Activated naive CD4-positive, alpha-beta T cell treated with Interleukin-2 at 50 U/mL for 16 hours (primary cell): ENCODE data around the gene SYNDIG1L.
A peak's percentile ranks its signal among the peaks of the same experiment; 100 is the strongest.
"Not testable (repeated sequence)": the region's sequence is repeated elsewhere in the genome, so short reads cannot be mapped to it uniquely, and the experiment has no call there.

ENCODE experiments used
- DNase-seq: peaks from one replicate; pipeline ENCODE4 v3.0.0-alpha.2; 2020

SYNDIG1L gene

DNA sequence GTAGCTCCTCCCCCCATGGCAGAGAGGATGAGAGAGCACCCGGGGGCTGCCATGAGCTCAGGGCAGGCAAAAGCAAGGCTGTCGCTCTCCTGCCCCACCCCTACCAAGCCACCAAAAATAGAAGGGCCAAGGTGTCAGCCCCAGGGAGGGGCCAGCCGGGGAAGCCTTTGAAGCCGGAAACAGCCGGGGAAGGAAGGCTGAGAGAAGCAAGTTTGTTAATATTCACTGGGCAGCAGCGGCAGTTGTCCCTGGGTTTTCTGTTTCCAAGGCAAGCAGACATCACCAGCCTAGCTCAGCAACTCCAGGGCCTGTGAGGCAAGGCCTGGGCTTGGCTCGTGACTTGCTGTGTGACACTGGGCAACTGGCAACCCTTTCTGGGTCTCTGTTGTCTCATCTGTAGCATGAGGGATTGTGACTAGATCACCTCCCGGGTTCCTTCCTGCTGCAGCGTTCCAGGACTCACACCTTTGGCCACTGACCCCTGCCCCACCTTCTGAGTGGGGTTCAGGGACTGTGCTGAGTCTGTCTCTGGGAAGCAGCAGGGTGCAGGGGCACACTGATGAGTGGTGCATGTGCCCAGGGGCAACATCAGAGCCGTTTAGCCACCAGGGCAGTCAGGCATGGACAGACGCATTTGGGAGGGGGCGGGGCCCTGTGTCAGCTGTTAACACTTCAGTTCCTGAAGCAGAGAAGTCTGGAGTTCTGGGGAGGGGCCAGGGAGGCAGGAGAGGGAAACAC lies 24.3 kb downstream of the SYNDIG1L start:
- peak; percentile 64 for DNase-seq

DNA sequence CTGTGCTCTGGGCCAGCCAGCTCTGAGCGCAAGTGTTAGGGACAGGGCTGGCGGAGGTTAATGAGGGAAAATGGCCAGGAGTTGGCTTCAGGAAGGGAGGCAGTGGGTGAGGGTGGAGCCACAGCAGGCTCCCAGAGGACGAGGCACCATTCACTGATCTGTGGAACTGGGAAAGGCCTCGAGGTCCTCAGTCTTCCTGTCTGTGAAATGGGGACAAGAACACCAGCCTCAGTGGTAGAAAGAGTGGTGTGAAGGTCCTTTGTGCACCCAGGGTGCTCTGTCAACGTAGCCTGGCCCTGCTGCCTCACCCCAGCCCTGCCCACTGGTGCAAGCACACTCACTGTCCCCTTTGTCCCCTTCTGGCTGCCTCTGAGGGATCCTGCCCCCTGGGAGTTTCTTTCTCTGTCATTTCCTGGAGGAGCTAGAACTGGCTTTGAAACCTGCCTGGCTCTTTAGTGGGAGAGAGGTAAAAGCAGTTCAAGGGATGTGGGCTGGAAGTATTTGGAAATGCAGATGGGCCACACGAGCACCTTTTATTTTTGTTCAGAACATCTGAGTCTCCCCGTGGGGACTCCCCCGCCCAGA lies 25.0 kb downstream of the SYNDIG1L start:
- no peak for DNase-seq

DNA sequence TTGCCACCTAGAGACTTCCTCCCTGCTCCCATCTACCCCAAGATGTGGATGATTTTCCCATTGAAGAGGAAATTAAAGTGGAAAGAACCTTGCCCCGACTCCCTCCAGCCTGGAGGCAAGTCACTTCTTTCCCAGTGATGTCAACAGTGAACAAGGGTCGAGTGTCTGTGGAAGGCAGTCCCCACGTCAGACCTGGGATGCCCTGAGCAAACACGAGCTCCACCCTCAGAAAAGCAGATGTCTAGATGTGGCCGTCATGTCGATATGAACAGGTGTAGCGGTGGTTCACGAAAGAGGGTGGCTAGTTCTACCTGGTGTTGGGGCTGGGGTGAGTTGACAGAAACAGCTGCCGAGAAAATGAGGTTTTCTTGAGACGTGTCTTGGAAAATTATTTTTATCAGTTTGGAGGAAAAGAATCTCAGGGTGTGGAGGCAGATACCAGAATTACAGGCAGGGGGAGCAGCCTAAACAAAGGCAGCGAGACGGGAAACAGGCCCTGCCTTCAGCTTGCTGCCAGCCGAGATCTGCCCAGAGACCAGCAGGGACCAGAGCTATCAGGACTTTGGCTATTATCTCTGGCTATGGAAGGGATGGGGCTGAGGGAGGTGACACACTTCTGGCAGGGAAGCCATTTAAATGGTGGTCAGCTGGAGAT lies 25.9 kb downstream of the SYNDIG1L start:
- no peak for DNase-seq

DNA sequence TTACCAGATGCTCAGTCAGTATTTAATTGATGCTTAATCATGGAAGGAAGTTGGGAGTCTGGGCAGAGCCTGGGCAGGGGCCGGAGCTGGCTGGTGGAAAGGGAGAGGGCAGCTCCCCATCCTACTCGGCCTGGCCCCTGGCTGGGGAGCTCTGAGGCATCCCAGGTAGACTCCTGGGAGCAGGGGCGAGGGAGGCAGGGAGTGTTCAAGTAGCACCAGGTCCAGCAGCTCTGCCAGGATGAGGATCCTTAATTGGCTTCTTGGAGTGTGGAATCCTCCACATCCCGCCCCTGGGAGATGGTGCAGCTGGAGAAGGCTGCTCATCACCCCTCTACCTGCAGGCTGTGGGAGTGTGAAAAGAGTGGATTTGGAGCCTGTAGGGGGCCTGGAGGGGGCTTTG lies 30.9 kb downstream of the SYNDIG1L start:
- no peak for DNase-seq

DNA sequence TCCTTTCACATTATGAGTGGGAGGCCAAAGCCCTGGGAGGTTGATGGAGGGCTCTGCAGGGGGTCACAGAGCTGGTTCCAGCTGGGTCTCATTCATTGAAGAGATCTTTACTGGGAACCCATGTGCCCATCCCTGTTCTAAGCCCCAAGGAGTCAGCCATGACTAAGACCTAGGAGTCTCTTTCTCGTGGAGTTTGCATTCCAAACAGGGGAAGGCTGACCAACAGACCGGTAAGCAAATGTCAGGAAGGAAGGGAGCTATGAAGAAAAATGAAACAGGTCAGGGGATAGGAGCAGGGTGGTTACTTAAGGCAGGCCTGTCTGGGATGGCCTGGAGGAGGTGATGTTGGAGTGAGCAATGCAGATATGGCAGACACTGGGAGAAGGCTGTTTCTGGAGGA lies 31.5 kb downstream of the SYNDIG1L start:
- DNase-seq: no peak

DNA sequence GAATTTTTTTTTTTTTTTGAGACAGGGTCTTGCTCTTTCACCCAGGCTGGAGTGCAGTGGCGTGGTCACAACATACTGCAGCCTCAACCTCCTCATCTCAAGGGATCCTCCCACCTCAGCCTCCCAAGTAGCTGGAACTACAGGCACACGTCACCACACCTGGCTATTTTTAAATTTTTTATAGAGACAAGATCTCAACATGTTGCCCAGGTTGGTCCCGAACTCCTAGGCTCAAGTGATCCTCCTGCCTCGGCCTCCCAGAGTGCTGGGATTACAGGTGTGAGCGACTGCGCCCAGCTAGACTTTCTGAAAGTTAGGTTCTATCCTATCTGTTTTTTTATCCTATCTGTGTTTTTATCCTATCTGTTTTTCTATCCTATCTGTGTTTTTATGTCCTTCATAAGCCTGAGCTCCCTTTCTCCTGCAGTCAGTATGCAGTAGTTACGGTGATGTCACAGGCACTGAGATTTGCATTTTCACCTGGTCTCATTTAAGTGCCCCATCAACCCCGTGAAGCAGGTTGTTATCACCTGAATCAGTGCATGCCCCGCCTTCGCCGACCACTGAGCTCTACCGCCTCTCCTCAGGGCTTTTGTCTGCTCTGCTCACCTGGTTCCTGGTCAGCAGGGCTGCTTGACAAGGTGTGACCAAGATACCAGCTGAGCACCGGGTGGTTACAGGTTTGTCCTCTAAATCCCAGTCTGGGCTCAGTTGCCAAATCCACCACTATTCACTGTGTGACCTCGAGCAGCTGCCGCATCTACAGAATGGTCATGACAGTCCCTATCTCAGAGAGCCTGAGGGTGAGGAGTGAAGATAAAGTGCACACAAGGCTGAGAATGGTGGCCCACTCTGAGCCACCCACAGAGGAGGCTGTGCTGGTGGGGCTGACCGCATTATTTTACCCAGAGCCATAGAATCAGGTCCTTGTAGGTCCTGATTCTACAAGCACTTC lies 33.1 kb downstream of the SYNDIG1L start:
- no peak for DNase-seq

DNA sequence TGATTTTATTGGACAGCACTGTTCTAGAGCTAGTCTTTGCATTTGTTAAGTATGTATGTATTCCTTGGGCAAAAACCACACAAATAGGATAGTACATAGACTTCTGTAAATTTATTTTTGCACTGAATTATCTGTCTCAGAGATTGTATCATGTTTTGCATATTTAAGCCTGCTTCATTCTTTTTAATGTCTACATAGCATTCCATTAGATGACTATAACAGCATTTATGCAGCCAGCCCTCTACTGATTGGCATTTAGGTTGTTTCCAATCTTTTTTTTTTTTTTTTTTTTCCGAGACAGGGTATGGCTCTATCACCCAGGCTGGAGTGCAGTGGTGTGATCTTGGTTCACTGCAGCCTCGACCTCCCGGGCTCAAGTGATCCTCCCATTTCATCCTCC lies 34.5 kb downstream of the SYNDIG1L start:
- DNase-seq: no peak

DNA sequence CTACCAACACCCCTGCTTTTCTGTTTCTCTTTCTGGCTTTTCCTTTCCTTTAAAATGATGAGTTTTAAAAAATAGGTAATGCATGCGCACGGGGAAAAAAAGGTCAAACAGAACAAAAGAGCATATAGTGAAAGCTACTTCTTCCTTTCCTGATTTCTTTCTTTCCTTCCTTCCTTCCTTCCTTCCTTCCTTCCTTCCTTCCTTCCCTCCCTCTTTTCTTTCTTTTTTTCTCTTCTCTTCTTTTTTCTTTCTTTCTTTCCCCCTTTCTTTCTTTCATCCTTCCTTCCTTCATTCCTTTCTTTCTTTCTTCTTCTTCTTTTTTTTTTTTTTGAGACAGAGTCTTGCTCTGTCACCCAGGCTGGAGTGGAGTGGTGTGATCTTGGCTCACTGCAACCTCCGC lies 35.5 kb downstream of the SYNDIG1L start:
- not testable (repeated sequence) for DNase-seq

DNA sequence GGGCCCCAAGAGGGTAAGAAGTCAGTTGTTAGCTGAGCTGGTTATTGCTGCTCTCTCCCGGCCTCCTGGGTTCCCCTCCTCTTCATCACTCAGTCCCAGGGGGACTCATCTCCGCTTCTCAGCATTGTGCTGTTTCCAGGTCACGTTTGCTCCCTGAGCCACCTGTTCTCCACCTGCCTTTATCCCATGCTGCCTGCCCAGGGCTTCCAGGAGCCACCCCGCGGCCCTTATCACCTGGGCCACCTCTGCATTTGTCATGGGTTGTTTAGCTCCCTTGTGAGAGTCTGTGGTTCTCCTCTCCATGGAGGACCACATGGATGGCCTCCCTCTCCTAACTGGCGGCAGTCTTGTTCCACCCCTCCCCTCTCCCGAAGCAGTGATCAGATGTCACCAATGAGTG lies 36.0 kb downstream of the SYNDIG1L start:
- DNase-seq: no peak

DNA sequence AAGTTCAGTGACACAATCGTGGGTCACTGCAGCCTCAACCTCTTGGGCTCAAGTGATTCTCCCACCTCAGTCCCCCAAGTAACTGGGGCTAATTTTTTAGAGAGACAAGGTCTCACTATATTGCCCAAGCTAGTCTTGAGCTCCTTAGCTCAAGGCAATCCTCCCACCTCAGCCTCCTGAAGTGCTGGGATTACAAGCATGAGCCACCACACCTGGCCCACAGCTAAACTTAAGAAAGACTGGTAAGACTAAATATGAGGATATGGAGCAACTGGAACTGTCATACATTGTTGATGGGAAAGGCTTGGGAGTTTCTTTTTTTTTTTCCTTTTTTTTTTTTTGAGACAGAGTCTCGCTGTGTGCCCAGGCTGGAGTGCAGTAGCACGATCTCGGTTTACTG lies 43.8 kb downstream of the SYNDIG1L start:
- DNase-seq: no peak

DNA sequence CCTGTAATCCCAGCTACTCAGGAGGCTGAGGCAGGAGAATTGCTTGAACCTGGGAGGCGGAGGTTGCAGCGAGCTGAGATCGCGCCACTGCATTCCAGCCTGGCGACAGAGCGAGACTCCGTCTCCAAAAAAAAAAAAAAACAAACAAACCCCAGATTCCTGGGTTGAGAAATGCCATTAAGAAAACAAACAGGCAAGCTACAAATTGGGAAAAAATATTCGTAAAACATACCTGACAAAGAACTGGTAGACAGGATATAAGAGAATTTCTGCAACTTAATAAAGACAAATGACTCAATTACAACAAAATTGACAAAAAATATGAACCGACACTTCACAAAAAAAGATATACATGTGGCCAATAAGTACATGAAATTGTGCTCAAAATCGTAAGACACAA lies 44.4 kb downstream of the SYNDIG1L start:
- not testable (repeated sequence) for DNase-seq

DNA sequence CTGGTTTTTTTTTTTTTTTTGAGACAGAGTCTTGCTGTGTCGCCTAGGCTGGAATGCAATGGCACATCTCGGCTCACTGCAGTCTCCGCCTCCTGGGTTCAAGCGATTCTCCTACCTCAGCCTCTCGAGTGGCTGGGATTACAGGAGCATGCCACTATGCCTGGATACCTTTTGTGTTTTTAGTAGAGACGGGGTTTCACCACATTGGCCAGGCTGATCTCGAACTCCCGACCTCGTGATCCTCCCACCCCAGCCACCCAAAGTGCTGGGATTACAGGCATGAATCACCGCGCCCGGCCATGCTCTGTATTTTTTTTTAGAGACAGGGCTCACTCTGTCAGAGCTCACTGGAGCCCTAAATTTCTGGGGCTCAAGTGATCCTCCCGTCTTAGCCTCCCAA lies 45.2 kb downstream of the SYNDIG1L start:
- no peak for DNase-seq

DNA sequence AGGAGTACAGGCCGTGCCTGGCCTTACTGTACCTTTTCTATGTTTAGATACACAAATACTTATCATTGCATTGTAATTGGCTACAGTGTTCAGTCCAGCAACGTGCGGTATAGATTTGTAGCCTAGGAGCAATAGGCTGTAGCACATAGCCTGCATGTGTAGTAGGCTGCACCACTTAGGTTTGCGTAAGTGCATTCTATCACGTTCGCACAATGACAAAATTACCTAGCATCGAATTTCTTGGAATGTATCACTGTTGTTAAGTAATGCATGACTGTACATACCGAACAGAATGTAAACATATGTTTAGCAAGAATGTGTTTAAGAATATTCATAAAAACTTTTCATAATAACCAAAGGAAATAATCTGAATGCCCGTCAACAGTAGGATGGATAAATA lies 45.8 kb downstream of the SYNDIG1L start:
- no peak for DNase-seq

DNA sequence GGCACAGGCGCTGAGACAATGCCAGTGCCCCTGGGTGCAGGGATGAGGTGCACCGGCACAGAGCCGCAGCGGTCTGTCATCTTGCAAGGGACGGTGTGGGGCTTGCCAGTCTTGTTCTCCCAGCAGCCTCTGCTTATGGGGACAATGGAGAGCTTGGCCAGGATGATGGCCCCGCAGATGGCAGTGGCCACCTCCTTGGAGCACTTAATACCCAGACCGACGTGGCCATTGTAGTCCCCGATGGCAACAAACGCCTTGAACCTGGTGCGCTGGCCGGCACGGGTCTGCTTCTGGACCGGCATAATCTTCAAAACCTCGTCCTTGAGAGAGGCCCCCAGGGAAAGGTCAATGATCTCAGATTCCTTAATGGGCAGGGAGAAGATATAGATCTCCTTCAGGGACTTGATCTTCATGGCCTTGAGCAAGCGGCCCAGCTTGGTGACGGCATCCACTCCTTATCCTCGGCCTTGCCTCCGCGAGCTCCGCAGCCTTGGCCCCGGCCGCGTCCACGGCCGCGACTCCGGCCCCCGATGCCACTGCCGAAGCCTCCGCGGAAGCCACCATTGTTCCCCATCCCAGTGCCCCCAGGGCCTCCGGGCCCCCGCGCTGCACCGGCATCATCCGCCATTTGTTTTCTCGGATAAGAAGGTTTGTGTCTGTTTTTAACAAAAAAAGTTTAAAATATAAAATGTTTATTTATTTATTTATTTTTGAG lies 47.9 kb downstream of the SYNDIG1L start:
- DNase-seq: no peak

DNA sequence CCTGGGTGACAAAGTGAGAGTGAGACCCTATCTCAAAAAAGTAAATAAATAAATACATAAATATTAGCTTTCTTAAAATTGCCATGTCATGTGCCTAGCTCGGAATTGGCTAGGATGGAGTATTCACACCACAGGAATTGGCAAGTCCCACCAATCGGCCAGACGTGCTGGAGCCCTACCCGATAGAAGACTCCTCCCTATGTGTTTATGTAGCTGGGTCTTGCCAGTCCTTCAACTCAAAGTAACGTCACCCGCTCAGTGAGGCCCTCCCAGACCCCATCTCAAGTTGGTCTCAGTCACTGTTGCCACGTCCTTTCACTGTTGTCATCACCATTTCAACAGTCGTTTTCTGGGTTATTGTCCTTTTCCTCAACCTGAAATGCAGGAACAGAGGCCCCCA lies 57.6 kb downstream of the SYNDIG1L start:
- DNase-seq: no peak

DNA sequence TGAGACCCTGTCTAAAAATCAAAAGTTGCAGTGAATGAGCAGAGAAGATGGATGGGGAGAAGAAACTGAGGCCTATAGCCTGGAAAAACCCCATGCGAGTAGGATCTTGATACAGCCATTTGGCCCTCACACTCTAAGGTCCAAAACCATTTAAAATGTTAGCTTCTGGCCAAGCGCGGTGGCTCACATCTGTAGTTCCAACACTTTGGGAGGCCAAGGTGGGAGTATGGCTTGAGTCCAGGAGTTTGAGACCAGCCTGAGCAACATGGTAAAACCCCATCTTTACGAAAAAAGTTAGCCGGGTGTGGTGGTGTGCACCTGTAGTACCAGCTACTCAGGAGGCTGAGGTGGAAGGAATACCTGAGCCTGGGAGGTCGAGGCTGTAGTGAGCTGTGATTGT lies 58.0 kb downstream of the SYNDIG1L start:
- no peak for DNase-seq

DNA sequence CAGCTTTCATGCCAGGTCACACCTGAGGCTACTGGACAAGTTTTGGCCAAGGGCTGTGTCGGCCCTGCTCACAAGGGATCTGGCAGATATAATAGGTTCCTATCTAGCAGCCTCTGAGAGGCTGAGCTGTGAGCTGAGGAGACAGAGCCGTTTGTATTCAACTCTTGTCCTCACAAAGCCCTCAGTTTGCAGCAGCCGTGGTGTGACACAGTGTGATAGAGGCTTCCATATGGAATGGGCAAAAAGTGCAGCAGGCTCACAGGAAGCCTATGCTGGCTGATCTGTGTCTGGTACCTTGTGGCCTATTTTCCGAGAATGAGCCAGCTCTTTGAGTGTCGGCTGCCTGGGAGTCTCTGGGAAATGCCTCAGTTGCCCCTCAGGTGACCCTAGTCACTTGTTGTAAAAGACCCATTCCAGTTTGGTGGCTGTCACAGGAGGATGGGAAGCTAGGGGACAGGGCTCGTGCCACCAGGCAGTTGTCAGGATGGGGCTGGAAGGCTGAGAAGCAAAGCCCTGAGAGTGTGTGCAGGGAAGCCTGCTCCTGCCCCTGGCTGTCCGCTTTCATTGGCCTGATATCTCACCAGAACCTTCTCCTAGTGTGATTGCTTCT lies 61.6 kb downstream of the SYNDIG1L start:
- no peak for DNase-seq

DNA sequence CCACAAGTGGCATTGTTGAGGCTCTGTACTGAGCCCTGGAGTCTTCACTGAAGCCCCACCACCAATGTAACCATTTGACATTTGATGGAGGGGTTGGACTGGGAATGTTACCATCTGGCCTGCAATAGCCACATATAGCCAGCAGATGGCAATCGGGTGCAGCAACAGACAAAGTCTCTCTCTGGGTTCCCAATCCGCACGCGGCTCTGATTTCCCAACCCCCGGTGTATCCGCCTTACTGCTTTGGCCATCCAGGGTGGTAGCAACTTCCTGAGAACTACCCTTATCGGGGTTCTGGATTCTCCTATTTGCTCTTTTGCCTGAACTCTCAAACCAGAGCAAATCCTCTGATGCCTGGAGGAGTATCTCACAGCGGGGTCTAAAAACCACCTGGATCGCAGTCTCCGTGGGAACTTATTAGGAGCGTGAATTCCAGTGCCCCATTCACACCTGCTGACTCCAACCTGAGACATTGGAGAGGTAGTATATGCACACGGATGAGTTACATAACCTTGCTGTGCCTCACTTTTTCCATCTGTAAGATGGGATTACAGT lies 63.6 kb downstream of the SYNDIG1L start:
- DNase-seq: peak; percentile 67

DNA sequence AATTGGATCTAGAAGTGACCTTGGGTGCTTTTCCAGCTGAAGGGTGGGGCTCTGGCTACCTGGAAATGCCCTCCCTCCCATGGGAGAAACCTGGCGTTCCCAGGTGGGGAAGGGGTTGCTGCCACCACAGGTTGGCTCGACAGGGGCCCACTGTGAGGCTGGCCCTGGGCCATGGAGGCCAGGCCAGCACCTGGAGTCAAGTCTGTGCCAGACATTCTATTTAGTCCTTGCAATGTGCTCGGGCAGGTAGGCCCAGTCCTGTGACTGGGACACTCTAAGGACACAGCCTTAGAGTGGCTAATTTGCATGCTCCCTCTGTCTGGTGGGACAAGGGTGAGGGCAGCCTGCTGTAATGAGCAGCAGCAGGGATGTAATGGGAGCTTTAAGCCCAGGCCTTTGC lies 65.8 kb downstream of the SYNDIG1L start:
- DNase-seq: no peak

DNA sequence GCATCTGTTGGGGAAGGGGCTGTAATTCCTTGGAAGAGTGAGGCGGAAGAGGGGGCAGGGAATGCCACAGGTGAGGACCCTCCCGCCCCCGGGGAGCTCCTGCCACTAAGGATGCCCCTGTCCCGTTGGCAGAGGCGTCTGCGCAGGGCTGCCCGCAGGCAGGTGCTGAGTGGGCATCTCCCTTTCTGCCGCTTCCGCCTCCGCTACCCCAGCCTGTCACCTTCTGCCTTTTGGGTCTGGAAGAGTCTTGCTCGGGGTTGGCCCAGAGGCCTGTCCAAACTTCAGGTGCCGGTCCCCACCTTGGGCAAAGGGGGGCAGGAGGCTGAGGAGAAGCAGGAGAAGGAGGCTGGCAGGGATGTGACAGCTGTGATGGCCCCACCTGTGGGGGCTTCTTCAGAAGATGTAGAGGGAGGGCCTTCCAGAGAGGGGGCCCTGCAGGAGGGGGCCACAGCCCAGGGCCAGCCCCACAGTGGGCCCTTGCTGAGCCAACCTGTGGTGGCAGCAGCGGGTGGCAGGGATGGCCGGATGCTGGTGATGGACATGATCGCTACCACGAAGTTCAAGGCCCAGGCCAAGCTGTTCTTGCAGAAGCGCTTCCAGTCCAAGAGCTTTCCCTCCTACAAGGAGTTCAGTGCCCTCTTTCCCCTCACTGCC lies 67.7 kb downstream of the SYNDIG1L start:
- DNase-seq: no peak

DNA sequence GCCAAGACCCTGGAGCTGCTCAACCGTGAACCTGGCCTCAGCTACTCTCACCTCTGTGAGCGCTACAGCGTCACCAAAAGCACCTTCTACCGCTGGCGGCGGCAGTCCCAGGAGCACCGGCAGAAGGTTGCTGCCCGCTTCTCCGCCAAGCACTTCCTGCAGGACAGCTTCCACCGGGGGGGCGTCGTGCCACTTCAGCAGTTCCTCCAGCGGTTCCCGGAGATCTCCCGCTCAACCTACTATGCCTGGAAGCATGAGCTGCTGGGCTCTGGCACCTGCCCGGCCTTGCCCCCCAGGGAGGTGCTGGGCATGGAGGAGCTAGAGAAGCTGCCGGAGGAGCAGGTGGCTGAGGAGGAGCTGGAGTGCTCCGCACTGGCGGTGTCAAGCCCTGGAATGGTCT lies 68.4 kb downstream of the SYNDIG1L start:
- no peak for DNase-seq
